ENCODE measurements around the gene ARMH4.

- TF ChIP-seq CTCF (IDR thresholded peaks at IDR 0.05) (no peak), POLR2AphosphoS5 (IDR thresholded peaks at IDR 0.05) (no peak)
Observed at GRCh38 chr14:58060077-58060476, 91.9 kb downstream of the ARMH4 start.

Data from transverse colon (tissue), 4 donors.